MM.1S (cell line): Measurements from ENCODE around the gene VN1R5.

Experiments
- DNase-seq: peaks from one replicate; pipeline ENCODE4 v3.0.0-alpha.2; 2015
- H2AFZ ChIP-seq: fragments of 300-600 bp; sonication (generic); 2 replicates; pipeline ENCODE4 v1.6.0; 2016; ENCODE audit warnings: antibody characterized with exemption, low read length
- H3F3A ChIP-seq: fragments of 300-600 bp; sonication (generic); 2 replicates; pipeline ENCODE4 v1.6.1; 2016; ENCODE audit warnings: mild to moderate bottlenecking, antibody characterized with exemption, low read length, moderate library complexity, mixed read lengths; ENCODE audit not compliant: insufficient read depth
- H3K27ac ChIP-seq: fragments of 300-600 bp; sonication (generic); 2 replicates; pipeline ENCODE4 v1.5.1; 2016; ENCODE audit warnings: mild to moderate bottlenecking, low read length
- H3K27me3 ChIP-seq: fragments of 300-600 bp; sonication (generic); replicated peaks from 2 replicates; pipeline ENCODE4 v1.6.0; 2016; ENCODE audit warnings: low read length; ENCODE audit not compliant: insufficient read depth
- H3K36me3 ChIP-seq: fragments of 300-600 bp; sonication (generic); replicated peaks from 2 replicates; pipeline ENCODE4 v1.6.1; 2016; ENCODE audit warnings: mild to moderate bottlenecking, low read length, mixed read lengths; ENCODE audit not compliant: insufficient read depth
- H3K4me1 ChIP-seq: fragments of 300-600 bp; sonication (generic); 2 replicates; pipeline ENCODE4 v1.6.1; 2016; ENCODE audit warnings: low read length, mixed read lengths
- H3K4me2 ChIP-seq: fragments of 300-600 bp; sonication (generic); 2 replicates; pipeline ENCODE4 v1.6.0; 2016; ENCODE audit warnings: low read depth, low read length
- H3K4me3 ChIP-seq: fragments of 300-600 bp; sonication (generic); 2 replicates; pipeline ENCODE4 v1.5.1; 2016; ENCODE audit warnings: low read length, mixed read lengths
- H3K79me2 ChIP-seq: fragments of 300-600 bp; sonication (generic); 2 replicates; pipeline ENCODE4 v1.6.1; 2016; ENCODE audit warnings: mixed run types, low read length, mixed read lengths
- H3K9ac ChIP-seq: fragments of 300-600 bp; sonication (generic); 2 replicates; pipeline ENCODE4 v1.6.1; 2016; ENCODE audit warnings: low read length, mixed read lengths
- H3K9me2 ChIP-seq: fragments of 300-600 bp; sonication (generic); replicated peaks from 2 replicates; pipeline ENCODE4 v1.6.1; 2016; ENCODE audit warnings: mild to moderate bottlenecking, low read length, mixed read lengths; ENCODE audit not compliant: insufficient read depth
- H3K9me3 ChIP-seq: fragments of 300-600 bp; sonication (generic); replicated peaks from 2 replicates; pipeline ENCODE4 v1.6.1; 2016; ENCODE audit warnings: mild to moderate bottlenecking, low read length, mixed read lengths; ENCODE audit not compliant: insufficient read depth
- H4K20me1 ChIP-seq: fragments of 300-600 bp; sonication (generic); 2 replicates; pipeline ENCODE4 v1.6.1; 2016; ENCODE audit warnings: mild to moderate bottlenecking, low read length, moderate library complexity, mixed read lengths; ENCODE audit not compliant: insufficient read depth
- EZH2 ChIP-seq: fragments of 300-600 bp; sonication (generic); optimal IDR thresholded peaks from 2 replicates; pipeline ENCODE3; 2017; ENCODE audit warnings: low read depth, mild to moderate bottlenecking, antibody characterized with exemption, low read length, mixed read lengths
- EZH2phosphoT487 ChIP-seq: fragments of 300-600 bp; sonication (generic); IDR thresholded peaks from 2 replicates; pipeline ENCODE4 v1.6.1; 2018; ENCODE audit warnings: antibody characterized with exemption, low read length
- TF ChIP-seq, protein P1 (sequence below): fragments of 300-600 bp; sonication (generic); IDR thresholded peaks from 2 replicates; pipeline ENCODE4 v1.5.1; 2016; ENCODE audit warnings: antibody characterized with exemption, low read length, mixed read lengths

Gene VN1R5

DNA sequence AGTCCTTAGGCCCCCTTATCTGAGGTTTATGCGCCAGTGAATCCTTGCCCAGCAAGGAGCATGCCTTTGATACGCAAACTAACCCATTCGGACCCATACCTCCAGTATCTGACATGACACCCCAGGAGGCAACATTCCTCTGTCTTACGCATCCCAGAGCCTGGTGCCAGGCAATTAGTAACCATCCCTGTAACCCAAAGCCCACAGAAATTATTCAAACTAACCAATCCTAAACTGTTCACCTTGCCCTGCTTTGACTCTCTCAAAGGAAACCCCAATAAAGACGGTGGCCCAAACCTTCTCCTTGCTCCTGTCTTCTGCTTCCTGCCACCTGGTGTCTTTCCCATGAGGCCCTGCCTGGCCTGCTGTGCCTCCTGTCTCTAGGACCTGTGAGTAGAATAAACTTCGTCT lies 39.4 kb downstream of the VN1R5 start:
- DNase-seq, result no peak
- Histone ChIP-seq H4K20me1 (no peaks in the 10 kb centered on the region), H2AFZ (no peak overlapping the region), H3K9ac (no peak overlapping the region), H3K27me3 (no peaks in the 10 kb centered on the region), H3K9me3 (no peaks in the 10 kb centered on the region), H3K36me3 (no peaks in the 10 kb centered on the region), H3K4me1 (no peaks in the 10 kb centered on the region), H3K79me2 (no peaks in the 10 kb centered on the region), H3F3A (no peaks in the 10 kb centered on the region), H3K9me2 (no peaks in the 10 kb centered on the region), H3K4me2 (no peak overlapping the region), H3K27ac (no peak overlapping the region), H3K4me3 (no peak overlapping the region)
- TF ChIP-seq, protein P1, sequence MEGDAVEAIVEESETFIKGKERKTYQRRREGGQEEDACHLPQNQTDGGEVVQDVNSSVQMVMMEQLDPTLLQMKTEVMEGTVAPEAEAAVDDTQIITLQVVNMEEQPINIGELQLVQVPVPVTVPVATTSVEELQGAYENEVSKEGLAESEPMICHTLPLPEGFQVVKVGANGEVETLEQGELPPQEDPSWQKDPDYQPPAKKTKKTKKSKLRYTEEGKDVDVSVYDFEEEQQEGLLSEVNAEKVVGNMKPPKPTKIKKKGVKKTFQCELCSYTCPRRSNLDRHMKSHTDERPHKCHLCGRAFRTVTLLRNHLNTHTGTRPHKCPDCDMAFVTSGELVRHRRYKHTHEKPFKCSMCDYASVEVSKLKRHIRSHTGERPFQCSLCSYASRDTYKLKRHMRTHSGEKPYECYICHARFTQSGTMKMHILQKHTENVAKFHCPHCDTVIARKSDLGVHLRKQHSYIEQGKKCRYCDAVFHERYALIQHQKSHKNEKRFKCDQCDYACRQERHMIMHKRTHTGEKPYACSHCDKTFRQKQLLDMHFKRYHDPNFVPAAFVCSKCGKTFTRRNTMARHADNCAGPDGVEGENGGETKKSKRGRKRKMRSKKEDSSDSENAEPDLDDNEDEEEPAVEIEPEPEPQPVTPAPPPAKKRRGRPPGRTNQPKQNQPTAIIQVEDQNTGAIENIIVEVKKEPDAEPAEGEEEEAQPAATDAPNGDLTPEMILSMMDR, result no peak
- no peak for TF ChIP-seq EZH2phosphoT487
- no peak for TF ChIP-seq EZH2

DNA sequence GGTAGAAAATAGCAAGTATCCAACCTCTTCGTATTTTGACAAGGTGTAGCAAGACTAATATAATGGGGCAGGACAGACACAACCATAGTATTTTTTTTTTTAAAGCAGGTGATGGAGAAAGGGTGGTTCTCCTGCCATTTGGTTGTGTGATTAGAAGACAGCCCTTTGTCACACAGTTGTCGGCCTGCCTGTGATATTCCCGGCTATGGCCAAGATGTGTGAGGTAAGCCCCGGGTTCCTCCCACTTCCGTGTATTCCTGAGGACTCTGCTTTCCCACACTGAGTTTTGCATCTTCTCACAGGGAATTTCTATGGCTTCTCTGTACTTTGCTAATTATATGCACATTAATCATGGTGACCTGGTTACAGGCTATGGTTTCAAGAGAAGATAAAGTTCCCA lies 39.9 kb downstream of the VN1R5 start:
- Histone ChIP-seq H3K27me3 (no peaks in the 10 kb centered on the region), H3K9me3 (no peaks in the 10 kb centered on the region), H4K20me1 (no peaks in the 10 kb centered on the region), H3K9me2 (no peaks in the 10 kb centered on the region), H3K27ac (no peak overlapping the region), H3K79me2 (no peaks in the 10 kb centered on the region), H2AFZ (no peak overlapping the region), H3K9ac (no peak overlapping the region), H3K36me3 (no peaks in the 10 kb centered on the region), H3K4me3 (no peak overlapping the region), H3K4me2 (no peak overlapping the region), H3F3A (no peaks in the 10 kb centered on the region), H3K4me1 (no peaks in the 10 kb centered on the region)
- no peak for DNase-seq
- TF ChIP-seq EZH2phosphoT487, result no peak
- TF ChIP-seq EZH2, result no peak
- TF ChIP-seq, protein P1, result no peak

DNA sequence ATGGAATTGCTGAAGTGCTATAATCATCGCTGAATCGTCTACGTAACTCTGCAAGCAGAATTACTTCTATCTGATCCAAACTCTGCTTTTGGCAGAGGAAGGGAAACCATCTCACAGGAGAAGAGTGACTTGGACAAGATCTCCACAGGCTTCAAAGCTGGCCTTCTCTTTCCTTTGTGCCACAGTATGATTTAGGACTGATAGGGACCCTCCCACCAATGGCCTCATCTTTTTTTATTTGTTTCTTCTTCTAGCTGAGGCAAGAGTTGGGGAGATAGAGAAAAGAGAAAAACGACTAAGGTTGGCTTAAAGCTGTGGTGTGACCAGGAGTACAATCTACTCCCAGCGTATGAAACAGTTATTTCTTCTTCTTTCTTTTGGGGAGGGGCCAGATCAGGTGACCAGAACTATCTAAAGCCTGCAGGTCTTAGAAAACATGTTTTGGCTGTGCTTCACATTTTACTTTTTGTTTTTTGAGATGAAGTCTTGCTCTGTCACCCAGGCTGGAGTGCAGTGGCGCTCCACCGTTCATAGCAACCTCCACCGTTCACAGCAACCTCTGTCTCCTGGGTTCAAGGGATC lies 40.8 kb downstream of the VN1R5 start:
- Histone ChIP-seq H4K20me1 (no peaks in the 10 kb centered on the region), H3K27ac (no peak overlapping the region), H3K27me3 (no peaks in the 10 kb centered on the region), H3K4me3 (no peak overlapping the region), H3K9me3 (no peaks in the 10 kb centered on the region), H3F3A (no peaks in the 10 kb centered on the region), H3K9ac (no peak overlapping the region), H3K9me2 (no peaks in the 10 kb centered on the region), H3K79me2 (no peaks in the 10 kb centered on the region), H3K4me1 (no peaks in the 10 kb centered on the region), H3K4me2 (no peak overlapping the region), H3K36me3 (no peaks in the 10 kb centered on the region), H2AFZ (no peak overlapping the region)
- no peak for TF ChIP-seq EZH2
- no peak for TF ChIP-seq EZH2phosphoT487
- TF ChIP-seq, protein P1, result no peak
- no peak for DNase-seq
